HG02981 (cell line): ENCODE data around the gene ADCK1.
"Not testable (repeated sequence)": the region's sequence is repeated elsewhere in the genome, so short reads cannot be mapped to it uniquely, and the experiment has no call there.

ENCODE experiments used
- ATAC-seq: cut with Tn5 transposase; IDR thresholded peaks from one replicate; pipeline ENCODE4 v1.9.1; 2021; ENCODE audit warnings: mild to moderate bottlenecking, moderate library complexity; ENCODE audit not compliant: unreplicated experiment

ADCK1 gene

DNA sequence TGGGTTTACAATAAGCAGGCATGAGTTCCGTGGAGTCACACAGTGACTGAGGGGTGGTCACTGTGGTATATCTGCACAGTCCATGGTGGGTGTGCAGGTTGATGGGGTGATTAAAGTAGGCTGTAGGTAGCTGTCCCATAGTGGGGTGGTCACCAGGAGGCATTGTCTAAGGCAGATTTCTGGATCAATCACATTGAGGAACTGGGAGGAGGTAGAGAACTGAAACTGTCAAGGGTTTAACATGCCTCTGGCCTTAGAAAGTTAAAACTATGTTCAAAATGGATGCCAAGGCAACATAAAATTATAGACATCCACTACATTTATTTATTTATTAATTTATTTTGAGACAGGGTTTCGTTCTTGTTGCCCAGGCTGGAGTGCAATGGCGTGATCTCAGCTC is 8.3 kb downstream of the ADCK1 start:
- ATAC-seq, result no peak

DNA sequence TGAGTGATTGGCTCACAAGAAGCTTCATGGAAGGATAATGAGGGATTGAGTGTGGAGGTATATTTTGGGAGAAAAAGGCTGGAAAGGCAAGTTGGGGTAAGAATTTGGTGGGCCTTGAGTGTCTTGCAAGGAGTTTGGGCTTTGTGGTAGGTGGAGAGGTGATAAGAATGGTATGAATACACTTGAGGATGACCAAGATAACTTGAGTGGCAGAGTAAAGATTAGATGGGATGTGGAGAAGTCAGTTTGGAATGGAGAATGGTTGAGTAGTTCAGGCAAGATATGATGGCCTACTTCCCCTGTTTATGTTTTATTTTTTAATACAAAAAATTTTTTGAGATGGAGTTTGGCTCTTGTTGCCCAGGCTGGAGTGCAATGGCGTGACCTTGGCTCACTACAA is 9.1 kb downstream of the ADCK1 start:
- no peak for ATAC-seq

DNA sequence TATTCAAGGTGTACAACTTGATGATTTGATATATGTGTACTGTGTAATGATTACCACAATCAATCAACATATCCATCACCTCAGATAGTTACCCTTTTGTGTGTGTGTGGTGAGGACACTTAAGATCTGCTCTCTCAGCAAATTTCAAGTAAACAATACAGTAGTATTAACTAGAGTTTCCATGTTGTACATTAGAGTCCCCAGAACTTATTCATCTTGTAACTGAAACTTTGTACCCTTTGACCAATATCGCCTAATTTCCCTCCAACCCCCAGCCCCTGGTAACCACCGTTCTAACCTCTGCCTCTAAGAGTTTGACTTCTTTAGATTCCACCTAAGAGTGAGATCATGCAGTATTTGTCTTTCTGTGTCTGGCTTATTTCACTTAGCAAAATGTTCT is 12.1 kb downstream of the ADCK1 start:
- peak; percentile 88 for ATAC-seq

DNA sequence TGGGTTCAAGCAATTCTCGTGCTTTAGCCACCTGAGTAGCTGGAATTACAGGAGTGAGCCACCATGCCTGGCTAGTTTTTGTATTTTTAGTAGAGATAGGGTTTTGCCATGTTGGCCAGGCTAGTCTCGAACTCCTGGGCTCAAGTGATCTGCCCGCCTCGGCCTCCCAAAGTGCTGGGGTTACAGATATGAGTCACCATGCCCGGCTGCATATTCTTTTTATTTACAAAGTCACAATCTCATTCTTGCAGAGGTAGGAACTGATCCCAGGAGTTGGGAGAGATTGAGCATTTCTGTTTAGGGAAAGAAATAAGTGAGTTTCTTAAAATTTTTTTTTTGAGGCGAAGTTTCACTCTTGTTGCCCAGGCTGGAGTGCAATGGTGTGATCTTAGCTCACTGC is 12.8 kb downstream of the ADCK1 start:
- not testable (repeated sequence) for ATAC-seq

DNA sequence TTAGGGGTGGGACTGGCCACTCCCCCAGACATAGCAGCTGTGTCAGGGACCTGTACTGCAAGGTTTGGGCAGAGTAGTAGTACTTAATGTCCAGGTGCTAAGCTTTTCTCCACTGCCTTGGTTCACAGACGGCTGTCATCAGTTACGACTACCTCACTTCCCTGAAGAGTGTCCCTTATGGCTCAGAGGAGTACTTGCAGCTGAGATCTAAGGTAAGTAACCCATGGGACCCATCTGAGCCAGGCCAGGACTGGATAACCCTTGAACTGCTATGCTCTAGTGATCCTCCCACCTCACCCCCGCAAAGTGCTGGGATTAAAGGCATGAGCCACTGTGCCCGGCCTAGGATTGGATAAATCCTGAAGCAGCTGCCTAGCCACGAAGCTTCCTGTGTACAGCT is 22.4 kb downstream of the ADCK1 start:
- ATAC-seq, result no peak

DNA sequence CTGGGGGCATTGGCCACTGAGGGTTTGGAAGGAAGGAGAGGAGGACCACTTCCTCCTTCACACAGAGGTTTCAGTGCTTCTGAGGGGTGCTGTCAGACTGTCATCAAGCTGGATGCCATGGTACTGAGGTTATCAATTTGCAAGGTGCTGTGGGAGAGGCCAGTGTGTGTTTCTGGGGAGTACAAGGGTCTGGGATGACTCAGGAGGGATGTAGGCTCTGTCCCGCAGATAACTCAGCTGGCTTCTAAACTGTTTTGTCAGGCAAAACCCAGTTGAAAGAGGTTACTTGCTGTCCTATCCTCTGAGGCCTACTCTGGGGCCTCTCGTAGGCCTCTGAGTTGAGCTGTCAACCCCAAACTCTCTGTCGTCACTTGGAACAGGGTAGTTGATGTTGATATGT is 22.8 kb downstream of the ADCK1 start:
- ATAC-seq, result no peak

DNA sequence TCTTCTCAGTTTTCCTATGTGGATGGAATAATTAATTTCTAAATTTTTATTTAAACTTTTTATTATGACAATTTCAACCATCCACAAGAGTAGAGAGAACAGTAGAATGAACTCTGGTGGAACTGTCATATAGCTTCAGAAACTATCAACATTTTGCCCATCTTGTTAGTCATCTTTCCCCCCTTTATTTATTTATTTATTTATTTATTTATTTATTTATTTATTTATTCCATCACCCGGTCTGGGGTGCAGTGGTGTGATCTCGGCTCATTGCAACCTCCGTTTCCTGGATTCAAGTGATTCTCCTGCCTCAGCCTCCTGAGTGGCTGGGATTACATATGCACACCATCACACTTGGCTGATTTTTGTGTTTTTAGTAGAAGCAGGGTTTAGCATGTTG is 23.5 kb downstream of the ADCK1 start:
- ATAC-seq, result no peak

DNA sequence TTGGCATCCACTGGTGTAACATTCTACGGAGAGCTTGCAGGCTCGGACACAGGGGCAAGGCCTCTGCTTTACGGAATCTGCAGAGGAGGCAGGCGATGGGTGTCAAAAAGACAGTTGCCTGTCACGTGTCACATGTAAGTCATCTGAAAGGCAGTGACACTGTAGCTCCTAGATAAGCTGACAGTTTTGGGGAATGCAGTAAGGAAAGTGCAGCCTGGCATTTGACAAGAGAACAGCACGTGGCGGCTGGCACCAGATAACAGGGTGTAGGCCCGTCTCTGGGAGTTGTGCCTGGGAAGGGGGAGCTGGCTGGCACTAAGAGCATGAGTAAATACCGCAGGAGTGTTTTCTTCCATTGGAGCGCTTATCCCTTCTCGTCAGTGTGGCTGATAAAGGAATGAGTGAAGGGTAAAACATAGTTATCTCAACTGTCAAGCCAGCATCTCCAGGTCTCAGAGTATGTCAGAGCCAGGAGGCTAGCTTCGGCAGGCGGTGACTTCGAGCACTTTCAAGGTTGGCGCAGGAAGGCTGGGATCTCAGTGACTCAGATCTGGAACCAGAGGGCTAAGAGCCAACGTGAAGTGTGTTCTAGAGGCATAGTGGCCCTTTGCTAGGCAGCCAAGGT is 26.1 kb downstream of the ADCK1 start:
- no peak for ATAC-seq

DNA sequence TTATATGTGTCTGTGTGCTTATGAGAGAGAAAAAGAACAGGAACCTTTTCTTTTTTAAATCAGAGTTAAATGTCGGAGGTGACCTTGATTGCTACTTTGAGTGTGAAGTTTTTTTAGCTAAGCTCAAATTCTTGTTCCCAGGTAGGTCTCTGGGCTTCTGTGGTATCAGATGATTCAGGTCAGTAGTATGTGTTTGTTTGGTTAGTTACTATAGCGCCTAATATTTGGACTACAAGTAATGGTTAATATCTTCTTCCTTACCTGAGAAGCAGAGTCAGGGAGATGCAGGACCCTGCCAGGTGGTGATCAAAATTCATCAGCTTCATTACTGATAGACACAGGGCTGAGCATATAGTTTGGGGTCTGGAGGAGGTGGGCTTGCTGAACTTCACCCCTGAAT is 30.8 kb downstream of the ADCK1 start:
- no peak for ATAC-seq

DNA sequence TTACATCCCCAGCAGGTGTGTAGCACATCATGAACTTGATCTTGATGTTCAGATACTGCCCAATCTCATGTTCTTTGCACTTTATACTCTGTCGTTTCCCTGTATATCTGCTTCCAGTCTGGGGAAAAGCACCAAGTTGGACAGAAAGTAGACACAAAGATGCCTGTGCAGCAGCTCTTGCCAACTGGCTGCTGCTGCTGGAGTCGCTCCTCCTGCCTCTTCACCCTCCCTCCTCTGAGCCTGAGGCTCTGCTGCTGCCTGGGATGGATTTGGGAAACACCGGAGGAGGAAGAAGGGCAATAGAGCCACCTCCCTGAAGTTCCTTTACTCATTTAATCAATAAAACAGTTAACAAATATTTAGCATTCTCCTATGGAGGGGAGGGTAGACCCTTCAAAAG is 32.4 kb downstream of the ADCK1 start:
- ATAC-seq, result no peak

DNA sequence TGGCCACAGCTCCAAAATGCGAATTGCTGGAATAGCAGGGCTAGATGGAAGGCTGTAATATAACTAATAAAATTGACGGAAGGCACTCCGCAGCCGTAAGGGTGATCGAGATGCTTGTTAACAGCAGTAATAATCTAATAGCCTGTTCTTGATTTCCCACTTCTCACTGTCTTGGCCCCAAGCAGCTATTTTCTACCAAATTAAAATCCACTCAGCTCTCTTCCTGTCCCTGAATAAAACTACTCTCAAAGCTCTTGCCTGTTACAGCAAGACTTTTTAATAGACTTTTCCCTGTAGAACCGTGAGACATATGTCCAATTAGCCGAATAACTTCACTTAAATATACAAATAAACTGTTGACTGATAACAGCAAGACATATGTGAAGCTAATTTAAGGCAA is 38.0 kb downstream of the ADCK1 start:
- ATAC-seq, result no peak

DNA sequence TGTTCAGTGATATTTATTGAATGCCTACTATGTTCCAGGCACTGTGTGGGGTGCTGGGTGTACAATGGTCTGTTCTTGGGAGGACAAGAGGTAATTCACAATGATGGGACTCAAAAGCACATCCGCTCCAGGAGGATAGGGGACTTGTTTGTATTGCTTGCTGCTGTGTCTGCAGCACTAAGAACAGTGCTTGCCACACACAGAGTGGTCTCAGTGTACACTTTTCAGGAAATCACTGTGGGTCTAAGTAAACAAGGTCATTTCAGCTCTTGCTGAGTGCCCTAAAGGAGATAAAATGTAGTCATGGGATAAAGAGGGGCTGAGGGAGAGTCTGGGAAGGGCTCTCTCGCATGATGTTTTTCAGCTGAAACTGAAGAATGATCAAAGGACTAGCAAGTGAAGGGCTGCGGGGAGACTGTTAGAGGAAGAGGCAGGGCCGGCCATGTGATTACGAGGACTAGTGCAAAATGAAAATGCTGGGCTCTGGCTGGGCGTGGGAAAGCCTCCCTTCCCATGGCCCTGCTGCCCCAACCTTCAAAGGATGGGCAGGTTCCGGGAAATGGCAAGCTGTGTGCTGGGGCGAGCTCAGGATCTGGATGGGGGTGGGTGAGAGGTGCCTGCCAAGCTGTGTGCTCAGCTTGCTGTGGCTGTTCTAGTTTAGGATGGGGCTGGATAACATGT is 39.1 kb downstream of the ADCK1 start:
- ATAC-seq, result no peak

DNA sequence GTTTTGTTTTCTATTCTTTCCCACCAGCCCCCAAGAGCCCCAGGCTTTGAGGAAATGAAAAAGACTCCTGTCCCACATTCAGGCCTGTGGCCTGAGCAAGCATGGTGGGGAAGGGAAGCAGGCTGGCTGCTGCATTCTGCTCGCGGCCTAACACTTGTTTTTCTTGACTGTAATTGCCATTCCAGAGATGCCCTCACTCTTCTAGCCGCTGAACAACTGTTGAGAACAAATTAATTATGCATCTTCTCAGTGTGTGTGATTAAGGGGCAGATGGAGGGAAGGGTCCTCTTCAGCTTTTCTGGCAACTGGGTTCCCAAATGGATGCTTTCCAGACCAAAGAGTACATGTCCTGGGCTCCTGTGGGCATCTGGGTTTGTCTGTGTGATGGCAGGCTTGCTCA is 43.3 kb downstream of the ADCK1 start:
- no peak for ATAC-seq

DNA sequence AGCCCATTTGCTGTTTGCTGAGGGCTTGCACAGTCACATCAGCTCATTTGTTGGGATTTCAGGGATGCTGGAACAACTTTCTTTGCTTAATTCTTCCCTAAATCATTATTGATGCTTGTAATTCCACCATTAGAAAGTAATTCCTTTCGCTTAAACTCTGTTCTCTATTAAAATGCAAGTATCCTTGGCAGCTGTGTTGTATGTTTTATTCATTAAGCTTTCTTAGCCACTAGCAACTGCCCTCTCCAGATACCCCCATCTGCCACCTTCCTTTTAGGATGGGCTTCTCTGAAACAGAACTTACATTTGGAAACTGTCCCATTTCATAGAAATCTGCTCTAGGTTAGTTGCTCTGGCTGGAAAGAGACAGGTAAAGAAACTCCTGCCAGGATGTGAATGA is 43.7 kb downstream of the ADCK1 start:
- no peak for ATAC-seq

DNA sequence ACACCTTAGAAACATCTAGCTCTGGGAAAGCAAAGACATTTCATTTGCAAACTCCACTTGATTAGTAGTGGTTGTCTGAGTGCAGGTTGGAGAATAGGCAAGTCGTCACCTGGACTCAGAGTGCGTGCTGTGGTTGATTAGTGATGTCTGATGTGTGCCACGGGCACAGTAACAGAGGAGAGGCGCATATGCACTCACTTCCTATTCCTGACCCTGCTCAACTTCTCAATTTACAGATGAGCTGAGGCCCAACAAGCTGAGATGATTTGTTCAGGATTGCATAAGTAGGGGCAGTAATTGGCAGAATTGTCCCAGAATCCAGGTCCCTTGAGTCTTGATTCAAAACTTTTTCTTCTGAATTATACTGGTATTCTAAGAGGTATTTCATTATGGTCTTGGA is 44.9 kb downstream of the ADCK1 start:
- ATAC-seq, result no peak

DNA sequence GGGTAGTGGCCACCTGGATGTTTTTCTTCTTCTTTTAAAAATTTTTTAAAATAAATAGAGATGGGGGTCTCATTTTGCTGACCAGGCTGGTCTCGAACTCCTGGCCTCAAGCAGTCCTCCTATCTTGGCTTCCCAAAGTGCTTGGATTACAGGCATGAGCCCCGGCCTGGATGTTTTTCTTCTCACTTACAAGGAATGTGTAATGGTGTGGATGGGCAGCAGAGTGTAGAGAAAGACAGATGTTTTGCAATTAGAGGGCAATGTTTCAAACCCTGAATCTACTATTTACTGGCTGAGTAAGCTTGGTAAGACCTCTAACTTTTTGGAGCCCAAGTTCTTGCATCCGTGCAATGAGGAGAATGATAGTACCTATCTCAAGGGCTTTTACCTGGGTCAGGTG is 48.1 kb downstream of the ADCK1 start:
- ATAC-seq, result no peak

DNA sequence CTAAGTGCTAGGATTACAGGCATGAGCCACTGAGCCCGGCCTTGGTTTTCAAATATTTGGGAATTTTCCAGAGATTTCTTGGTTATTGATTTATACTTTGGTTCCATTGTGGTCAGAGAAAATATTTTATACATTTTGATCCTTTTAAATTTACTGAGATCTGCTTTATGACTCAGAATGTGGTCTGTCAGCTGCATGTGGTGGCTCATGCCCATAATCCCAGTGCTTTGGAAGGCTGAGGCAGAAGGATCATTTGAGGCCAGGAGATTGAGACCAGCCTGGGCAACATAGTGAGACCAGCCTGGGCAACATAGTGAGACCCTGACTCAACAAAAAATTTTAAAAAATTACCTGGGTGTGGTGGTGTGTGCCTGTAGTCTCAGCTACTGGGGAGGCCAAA is 49.8 kb downstream of the ADCK1 start:
- no peak for ATAC-seq

DNA sequence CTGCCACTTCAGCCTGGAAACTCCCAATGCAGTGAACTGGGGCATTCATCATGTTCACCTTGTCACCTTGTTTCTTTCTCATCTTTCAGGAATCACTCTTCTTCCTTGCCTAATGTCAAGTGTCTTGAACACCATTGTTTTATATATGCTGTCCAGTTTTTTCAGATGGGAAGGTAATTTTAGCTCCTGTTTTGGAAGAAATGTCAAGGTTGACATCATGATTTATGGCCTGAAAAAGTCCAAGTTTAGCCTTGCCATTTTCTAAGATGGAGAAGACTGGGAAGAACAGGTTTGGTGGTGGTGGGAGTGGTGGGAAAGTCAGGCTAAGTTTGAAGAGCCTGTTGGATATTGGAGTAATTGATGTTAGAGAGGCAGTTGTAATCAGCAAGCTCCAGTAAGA is 54.0 kb downstream of the ADCK1 start:
- no peak for ATAC-seq

DNA sequence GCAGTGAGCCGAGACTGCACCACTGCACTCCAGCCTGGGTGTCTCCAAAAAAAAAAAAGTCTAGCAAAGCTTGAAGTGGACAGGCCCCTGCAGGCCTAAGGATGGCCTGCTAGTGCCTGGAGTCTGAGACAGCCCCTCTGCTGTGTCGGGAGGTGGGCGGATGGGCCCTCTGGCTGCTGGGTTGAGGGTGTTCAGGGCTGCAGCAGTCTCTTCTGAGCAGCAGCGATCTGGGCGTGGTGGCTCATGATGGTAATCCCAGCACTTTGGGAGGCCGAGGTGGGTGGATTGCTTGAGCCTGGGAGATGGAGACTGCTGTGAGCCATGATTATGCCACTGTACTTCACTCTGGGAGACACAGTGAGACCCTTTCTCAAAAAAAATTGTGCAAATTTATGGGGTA is 57.0 kb downstream of the ADCK1 start:
- ATAC-seq, result no peak

DNA sequence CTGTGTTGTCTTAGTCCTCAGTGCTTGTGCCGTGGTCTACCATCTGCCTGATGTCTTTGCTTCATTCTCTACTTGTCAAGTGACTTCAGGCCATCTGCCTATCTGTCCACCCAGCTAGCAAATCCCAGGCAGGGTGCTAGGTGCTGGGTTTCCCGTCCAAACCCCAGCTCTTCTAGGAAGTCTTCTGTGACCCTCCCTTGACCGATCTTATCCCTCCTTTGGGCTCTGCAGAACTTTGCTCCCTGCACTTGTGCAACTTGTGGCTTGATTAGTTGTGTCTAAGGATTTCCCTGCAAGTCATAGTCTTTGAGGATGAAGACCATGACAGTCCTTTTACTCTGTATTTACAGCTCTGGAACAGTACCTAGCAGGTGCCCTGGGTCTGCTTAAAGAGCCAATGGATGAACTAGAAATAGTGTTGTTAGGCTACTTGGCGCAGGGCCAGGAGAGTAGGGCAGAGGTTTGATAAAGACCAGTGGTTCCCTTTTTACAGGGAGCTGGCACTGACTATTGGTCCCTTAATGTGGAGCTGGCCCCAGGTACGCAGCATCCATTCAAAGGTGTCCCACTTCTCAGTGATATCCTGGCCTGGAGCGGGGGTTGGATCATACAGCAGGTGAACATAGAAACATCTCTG is 60.1 kb downstream of the ADCK1 start:
- no peak for ATAC-seq

DNA sequence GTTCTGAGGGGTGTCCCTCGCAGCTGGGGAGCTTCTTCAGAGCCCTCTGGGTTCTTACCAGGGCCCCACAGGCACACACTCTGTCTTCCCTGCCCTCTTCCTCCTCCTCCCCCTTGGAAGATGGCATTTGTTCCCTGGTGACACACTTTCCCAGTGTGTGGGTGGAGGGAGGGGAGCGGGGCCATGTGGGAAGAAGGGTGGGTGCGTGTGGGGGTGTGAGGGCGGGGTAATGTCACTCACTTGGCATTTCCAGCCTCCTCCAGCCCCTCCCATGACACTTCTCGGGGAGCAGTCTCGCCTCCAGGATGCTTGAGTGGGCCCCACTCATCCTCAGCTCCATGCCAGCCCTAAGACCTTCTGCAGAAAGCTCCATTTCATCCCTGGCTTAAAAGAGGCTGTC is 61.3 kb downstream of the ADCK1 start:
- ATAC-seq, result no peak

DNA sequence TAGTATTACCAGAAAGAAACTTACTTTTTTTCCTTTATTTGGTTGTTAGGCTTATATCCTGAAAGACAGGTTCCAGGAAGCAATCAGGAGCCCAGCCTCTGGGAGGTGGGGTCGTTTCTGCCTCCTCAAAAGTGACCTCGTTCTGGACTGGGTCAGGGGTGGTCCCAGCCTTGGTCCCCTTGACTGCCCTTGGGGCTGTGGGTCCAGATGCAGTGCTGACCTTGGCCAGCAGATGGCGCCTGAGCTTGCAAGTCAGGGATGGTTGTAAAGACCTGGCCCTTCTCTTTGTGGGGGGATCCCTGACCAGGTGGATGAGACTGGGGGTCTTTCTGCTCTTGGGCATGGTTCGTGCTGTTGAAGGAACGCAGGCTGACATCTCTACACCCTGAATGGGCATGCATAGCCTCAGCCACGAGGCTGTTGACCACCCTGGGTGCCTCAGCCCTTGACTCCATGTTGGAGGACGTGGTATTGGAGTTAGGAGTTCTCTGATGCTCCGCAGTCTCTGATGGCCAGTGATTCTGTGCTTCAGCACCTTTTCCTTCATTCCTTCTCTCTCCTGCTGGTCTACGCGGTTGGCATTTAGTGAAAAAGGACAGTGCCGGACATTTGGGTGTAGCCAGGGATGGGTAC is 62.4 kb downstream of the ADCK1 start:
- peak; percentile 69 for ATAC-seq
